Stimulated activated CD8-positive, alpha-beta memory T cell treated with anti-CD3 and anti-CD28 coated beads, Interleukin-15, amount 100 ng/mL, for 1 hour (primary cell): ENCODE data around the gene GPATCH4.
"Not testable (repeated sequence)": the region's sequence is repeated elsewhere in the genome, so short reads cannot be mapped to it uniquely, and the experiment has no call there.

ENCODE experiments used
- DNase-seq: peaks from one replicate; pipeline ENCODE4 v3.0.0-alpha.2; 2020; ENCODE audit warnings: low read depth

The GPATCH4 gene

DNA sequence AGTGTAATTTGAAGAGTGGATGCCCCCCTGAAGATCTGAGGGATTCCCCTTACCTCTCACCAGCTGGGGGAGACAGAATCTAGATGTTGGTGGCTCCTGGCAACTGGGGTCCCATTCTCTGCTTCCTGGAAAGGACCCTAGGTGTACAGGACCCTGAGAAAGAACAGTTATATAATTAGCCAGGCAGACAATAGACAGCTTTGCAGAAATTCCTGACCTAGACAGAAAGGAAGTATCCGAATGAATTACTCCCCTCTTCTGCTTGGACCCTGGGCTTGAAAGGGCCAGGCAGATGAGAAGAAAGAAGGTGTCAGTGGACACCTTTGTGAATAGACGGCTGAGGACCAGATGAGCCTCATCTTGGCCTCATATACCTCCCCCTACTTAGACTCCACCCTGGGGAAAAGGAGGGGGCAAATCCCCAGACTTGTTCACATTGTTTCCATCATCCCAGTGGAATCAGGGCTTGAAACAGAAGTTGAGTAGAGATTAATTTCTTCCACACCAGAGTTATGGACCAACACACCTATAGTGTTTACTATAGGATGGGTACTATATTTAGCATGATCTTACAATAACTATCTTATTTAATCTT, 27.1 kb downstream of the GPATCH4 start:
- DNase-seq = no peak

GRCh38 chr1:156572663-156573018, 28.6 kb downstream of the GPATCH4 start:
- no peak for DNase-seq

- DNase-seq = peak; percentile 36
Observed at GRCh38 chr1:156571919-156572662, 29.2 kb downstream of the GPATCH4 start, which contains the start of gene IQGAP3. TSS of gene IQGAP3 (minus strand) at chr1:156572565. CDS start at chr1:156572529, 36 bp downstream.

GRCh38 chr1:156571261-156571852, 29.9 kb downstream of the GPATCH4 start:
- no peak for DNase-seq

DNA sequence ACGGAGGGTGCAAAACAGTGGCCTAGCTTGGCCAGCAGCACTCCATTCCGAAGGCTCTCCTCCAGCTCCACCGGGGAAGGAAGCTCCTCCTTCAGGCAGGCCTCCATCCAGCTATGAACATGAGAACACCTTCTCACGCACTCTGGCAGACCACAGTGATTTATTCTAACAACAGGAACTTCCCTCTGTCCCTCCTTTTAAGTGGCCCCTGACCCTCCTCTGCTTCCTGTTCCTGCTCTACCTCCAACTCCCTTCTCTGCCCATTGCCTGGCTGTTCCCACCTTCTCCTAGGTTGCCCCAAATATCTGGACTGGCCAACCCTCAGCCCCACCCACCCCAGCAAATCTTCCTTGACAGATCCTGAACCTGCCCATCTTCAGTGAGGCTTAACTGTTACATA, 34.8 kb downstream of the GPATCH4 start:
- DNase-seq = no peak

DNA sequence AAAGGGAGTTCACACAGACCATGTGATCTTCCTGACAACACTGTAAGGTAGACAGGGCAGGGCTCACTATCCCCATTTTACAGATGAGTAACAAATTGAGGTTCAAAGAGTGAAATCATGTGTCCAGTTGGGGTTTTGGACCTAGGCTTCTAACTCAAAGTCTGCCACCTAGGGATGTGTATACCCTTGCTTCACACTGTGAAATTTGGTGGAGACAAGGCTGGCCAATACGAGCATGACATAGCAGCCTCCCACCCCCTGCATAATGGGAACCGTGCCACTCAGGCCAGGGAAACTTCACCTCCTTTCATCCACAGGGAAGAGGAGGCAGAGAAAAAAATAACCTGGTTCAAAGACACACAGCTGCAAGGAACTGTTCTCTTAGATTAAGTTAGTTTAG, 35.8 kb downstream of the GPATCH4 start:
- DNase-seq = no peak

DNA sequence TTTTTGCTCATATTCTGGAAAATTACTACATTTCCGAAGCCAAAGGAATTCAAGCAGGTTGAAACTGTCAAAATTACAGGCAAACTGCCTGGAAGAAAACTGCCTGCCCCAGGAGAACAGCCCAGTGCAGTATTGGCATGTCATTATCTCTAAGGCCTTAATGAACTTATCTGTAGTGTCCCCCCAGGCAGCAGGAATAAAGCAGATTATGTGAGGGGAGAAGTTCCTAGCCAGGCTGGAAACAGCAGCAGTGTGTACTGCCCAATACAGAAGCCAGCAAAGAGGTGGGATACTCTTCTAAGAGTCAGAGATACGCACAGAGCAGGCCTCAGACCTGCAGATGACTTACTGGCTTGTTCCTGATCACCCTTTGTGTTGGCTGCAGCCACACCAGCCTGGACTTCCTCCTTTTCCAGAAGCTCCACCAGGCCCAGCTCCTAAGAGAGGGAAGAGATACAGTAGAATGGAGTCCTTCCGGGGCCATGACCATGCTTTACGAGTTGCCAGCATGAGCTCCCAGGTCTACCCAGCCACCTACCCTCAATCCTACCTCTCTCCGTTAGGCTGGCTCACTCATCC, 40.6 kb downstream of the GPATCH4 start:
- DNase-seq = no peak

DNA sequence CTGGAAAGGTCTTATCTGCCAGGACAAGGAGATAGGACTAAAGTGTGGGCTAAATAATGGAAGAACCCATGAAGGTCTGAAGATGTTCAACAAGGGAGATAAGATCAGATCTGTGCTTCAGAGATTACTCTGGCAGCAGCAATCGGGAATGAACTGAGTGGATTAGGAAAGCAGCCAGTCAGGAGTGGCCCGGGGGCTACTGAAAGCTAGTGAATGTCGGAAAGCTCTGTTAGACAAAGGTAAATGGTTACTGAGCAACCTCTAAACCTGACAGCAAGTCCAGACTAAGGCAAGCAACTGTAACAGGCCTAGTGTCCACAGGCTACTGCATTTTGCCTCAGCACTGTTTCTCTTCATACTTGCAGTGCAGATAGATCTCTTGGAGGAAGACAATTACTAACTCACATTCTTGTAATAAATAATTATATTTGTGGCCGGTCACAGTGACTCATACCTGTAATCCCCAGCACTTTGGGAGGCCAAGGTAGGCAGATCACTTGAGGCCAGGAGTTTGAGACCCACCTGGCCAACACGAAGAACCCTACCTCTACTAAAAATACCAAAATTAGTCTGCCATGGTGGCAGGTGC, 41.4 kb downstream of the GPATCH4 start:
- no peak for DNase-seq

DNA sequence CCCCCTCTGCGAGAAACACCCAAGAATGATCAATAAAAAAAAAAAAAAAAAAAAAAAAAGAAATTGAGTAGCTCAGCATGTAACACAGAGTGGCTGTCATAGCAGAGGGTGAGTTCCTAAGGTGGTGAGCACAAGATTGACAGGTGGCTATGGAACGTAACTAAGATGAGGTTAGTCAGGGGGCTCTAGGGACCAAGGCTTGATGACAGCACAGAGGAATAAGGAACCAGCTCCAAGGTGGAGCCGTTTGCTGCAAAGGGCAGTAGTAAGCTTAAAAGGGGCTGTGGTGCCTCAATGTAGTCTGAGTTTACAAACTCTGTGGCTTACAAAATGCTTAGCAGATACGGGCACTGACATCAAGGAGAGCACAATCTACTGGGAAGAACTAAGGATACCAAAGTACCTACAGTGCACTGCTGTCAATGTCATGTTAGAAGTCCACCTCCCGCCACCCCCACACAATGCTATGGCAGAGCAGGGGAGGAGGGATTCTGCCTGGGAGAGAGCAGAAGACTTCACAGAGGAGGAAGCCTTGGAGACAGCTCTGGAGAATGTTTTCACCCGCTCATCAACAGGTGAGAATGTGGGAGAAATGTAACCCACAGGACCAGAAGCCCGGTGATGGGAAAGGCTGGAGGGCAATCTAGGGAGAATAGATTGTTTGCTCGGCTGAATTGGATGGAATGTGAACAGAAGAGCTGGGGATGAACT, 42.0 kb downstream of the GPATCH4 start:
- no peak for DNase-seq

DNA sequence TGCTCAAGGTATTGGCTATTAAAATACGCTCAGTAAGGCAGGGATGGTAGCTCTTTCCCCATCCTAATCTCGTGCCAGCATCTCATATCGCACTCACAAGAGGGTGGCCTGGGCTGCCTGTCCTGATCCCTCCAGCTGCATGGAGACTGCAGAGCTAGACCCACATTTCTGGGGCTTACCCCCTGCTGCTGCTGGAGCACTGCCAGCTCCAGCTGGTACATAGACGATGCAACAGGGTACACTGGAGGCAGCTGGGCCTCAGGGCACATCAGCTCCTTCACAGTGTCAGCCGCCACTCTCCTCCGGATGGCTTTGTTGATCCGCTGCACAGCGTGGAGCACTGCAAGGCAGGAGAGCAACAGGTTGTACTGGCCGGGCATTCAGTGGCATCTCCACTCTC, 44.9 kb downstream of the GPATCH4 start:
- no peak for DNase-seq

GRCh38 chr1:156555715-156556114, 45.6 kb downstream of the GPATCH4 start:
- no peak for DNase-seq

- DNase-seq = no peak
Observed at GRCh38 chr1:156554971-156555370, 46.3 kb downstream of the GPATCH4 start.

DNA sequence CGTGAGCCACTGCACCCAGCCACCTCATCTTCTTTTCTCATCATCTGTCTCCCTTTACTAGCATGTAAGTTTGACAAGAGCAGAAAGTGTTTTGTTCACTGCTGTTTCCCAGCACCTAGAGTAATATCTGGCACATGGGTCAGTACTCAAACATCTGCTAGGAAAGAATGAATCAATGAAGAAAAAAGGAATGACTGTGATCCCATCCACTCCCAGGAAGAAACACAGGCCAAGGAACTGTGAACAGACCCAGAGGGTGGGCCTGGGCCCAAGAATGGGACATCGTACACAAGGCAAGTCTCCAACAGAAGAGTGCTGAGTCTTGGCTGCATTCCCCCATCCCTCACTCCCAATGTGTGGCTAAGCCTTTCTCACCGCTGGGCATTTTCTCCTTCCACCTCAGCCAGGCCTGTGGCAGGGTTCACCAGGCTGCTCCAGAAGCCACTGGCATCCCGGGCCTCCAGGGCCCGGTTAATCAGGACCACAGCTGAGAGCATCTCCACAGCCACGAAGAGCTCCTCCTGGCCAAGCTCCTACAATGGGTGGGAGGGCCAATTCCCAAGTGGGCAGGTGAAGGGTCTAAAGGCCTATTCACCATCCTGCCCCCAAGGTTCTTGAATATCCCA, 47.3 kb downstream of the GPATCH4 start:
- DNase-seq = no peak

DNA sequence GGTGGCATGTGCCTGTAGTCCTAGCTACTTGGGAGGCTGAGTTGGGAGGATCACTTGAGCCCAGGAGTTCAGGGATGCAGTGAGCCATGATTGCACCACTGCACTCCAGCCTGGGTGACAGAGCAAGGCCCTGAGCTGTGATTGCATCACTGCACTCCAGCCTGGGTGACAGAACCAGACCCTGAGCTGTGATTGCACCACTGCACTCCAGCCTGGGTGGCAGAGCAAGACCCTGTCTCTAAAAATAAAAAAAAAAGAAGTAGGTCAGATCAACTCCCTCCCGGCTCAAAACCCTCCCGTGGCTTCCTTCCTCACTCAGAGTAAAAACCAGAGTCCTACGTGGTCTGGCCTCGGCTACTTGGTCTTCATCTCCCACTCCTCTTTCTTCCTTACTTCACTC, 48.3 kb downstream of the GPATCH4 start:
- DNase-seq = not testable (repeated sequence)

DNA sequence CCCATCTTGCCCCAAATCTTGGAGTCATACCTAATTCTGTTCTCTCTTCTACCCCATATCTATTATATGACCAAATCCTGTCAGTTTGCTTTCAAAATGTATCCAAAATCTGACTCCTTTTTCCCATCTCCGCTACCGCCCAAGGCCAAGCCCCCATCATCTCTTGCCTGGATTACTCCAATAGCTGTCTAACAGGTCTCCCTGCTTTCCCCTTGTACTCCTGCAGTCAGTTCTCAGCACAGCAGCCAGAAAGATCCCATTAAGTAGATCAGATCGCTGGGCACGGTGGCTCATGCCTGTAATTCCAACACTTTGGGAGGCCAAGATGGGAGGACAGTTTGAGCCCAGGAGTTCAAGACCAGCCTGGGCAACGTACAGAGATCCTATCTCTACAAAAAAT, 48.8 kb downstream of the GPATCH4 start:
- no peak for DNase-seq

GRCh38 chr1:156551869-156552268, 49.4 kb downstream of the GPATCH4 start:
- no peak for DNase-seq

DNA sequence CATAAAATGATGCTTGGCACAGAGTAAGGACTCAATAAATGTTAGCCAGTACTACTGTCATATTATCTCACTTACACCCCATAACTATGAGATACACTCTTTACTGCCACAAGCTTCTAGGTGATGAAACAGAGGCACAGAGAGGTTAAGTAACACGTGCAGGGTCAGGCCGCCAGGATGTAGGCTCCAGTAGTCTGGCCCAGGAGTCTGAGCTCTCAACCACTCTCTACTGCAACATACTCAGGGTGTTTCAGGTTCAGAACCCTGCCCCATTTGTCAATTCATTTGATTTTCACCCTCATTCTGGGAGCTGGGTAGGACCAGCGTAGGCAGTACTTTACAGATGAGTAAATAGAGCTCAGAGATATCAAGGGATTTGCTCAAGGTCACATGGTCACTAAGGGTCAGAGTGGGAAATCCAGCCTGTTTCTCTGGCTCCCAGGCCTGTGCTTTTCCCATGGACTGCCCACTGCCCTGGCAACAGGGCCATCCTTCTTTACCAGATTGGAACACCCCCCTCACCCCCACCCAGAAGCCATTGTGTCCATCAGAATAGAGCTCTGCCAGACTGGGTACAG, 50.1 kb downstream of the GPATCH4 start:
- DNase-seq = no peak

DNA sequence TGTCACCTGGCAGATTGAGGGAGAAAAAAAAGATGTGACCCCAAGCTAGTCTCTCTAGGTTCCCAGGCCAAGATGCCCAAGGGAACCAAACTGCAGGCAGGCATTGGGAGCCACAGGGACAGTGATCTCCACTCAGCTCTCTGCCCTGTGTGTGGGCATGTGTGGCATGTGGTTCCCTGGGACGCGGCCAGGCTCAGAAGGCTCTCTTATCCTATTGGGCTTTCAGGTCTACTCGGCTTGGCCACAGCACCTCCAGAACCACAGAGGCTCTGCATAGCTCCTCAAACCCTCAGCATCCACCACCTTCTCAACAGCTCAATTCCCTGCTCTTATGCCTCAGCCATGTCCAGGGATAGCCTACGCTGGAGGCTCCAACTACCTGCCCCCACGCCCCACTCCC, 50.9 kb downstream of the GPATCH4 start:
- DNase-seq = no peak

GRCh38 chr1:156549831-156550230, 51.4 kb downstream of the GPATCH4 start:
- DNase-seq = no peak

- no peak for DNase-seq
Observed at GRCh38 chr1:156549390-156549789, 51.9 kb downstream of the GPATCH4 start.

GRCh38 chr1:156547982-156548381, 53.3 kb downstream of the GPATCH4 start:
- no peak for DNase-seq
